SK-N-MC (cell line): ENCODE results near the gene PRDM2.

Experiments used
- EZH2 ChIP-seq: fragments of 200-600 bp; sonication (generic); IDR thresholded peaks from one replicate; pipeline ENCODE4 v1.6.1; 2017; ENCODE audit warnings: antibody characterized with exemption
- FOXP2 ChIP-seq: optimal IDR thresholded peaks from 2 replicates; pipeline ENCODE3; 2011; ENCODE audit warnings: mild to moderate bottlenecking, moderate library complexity; ENCODE audit not compliant: insufficient read depth; ENCODE audit errors: extremely low read length, control extremely low read depth
- POLR2AphosphoS5 ChIP-seq: IDR thresholded peaks from 2 replicates; pipeline ENCODE4 v1.6.1; 2012; ENCODE audit warnings: mild to moderate bottlenecking, low read depth, low read length, borderline replicate concordance

GRCh38 chr1:13762642-13763041, 62.7 kb downstream of the PRDM2 start:
- TF ChIP-seq EZH2 (no peak), POLR2AphosphoS5 (no peak), FOXP2 (no peak)
